Muscle of leg (tissue), 11 donors: ENCODE measurements around the gene EHMT1. TPM values are rescaled to one million over a fixed set of nuclear protein-coding genes. Genes with fewer than 3 reads are reported as not detected.

ENCODE experiments used
- DNase-seq: peaks from one replicate; pipeline ENCODE4 v3.0.0; 2013
- H3K27ac ChIP-seq: one replicate; pipeline ENCODE4 v1.5.1; 2013; ENCODE audit warnings: mild to moderate bottlenecking, low read length, control low read depth
- H3K27me3 ChIP-seq: one replicate; pipeline ENCODE4 v1.6.1; 2013; ENCODE audit warnings: low read length; ENCODE audit not compliant: control insufficient read depth, insufficient read depth
- H3K36me3 ChIP-seq: one replicate; pipeline ENCODE4 v1.6.1; 2013; ENCODE audit warnings: low read length; ENCODE audit not compliant: control insufficient read depth, insufficient read depth
- H3K4me1 ChIP-seq: one replicate; pipeline ENCODE4 v1.6.1; 2013; ENCODE audit warnings: low read length; ENCODE audit not compliant: control insufficient read depth, insufficient read depth
- H3K4me3 ChIP-seq: one replicate; pipeline ENCODE4 v1.5.1; 2013; ENCODE audit warnings: low read length, control low read depth
- H3K9me3 ChIP-seq: replicated peaks from 2 replicates; pipeline ENCODE4 v1.6.1; 2013; ENCODE audit warnings: low read depth, low read length; ENCODE audit not compliant: control insufficient read depth
- WGBS: methylation state at CpG from one replicate; pipeline ENCODE4 v1.1.5; 2013; ENCODE audit warnings: missing lambda C conversion rate; ENCODE audit not compliant: insufficient coverage; 5-methylcytosine and 5-hydroxymethylcytosine counted together
- polyA plus RNA-seq, 8 donors: library from polyadenylated mRNA; unstranded; fragments of 120-200 nt; gene quantifications; one replicate each; pipeline versions ENCODE4 v1.2.1 to v1.2.3, GENCODE V29; 2013; ENCODE audit warnings: inconsistent platforms in 1 of 8, low replicate concordance in 1 of 8; ENCODE audit not compliant: insufficient read length in 8 of 8, insufficient read depth in 1 of 8
- total RNA-seq: library from RNA; stranded (reverse); fragments of 120-200 nt; gene quantifications from one replicate; pipeline ENCODE4 v1.2.4, GENCODE V29; 2013

EHMT1 gene
- total and polyA plus RNA-seq, 9 donors, result 29.9 to 59.7 (median 47.7) TPM

DNA sequence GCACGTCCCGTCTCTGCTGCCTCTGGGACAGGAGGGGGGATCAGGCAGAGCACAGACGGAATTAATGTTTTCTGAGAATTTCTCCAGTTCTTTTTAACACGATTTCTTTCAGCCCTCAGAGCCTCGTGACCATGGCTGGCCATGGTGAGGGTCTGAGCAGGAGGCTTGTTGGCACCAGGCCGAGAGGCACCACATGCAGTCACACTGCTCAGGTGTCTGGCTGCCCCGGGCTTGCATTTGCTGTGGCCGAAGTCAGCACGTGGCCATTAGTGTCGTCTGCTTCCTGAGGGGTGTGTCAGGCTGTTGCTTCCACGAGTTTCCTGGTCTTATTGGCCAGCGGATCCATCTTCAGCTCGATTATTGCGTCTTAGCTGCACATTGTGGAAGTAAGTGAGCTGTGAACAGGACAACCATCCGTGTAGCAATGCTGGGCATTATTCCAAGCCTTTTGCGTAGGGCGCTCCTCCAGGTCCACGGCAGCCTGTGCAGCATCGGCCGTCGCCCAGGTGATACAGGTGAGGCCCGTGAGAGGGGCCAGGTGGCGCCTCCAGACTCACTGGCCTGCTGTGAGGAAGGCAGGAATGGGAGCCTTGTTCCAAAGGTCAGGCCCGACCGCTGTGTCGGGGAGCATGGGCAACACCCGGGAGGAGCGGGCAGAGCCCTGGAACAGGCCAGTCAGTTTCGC is 144.6 kb downstream of the EHMT1 start:
- DNase-seq, result no peak
- Histone ChIP-seq H3K27me3 (no peaks in the 10 kb centered on the region), H3K4me3 (no peak overlapping the region), H3K9me3 (no peaks in the 10 kb centered on the region), H3K36me3 (peaks cover 62% of the 10 kb centered on the region), H3K4me1 (peaks cover 6% of the 10 kb centered on the region), H3K27ac (no peak overlapping the region)
- 87% methylated on average over 25 of the region's 29 CpGs for WGBS

DNA sequence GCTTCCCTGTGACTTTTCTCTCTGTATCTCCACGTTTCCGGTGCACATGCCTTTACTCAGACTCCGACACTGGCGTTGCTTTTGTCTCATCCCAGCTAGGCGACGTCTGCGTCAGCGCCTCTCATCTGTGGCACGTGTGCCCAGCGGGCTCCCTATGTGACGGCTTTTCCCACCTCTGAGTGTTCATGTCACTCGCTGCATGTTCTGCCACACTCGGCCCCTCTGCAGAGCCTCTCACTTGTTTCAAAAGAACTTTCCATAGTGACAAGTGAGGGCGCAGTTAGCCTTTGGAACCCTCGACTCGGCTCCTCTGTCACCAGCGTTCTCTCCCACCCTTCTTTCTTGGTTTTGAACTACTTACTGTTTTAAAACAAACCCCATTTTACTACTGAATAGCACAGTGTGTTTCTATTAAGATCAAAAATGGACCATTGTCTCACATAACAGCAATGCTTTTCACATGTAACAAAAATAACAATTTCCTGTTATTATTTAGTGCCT is 145.4 kb downstream of the EHMT1 start:
- no peak for DNase-seq
- Histone ChIP-seq H3K4me1 (peaks cover 6% of the 10 kb centered on the region), H3K27ac (no peak overlapping the region), H3K36me3 (peaks cover 60% of the 10 kb centered on the region), H3K4me3 (no peak overlapping the region), H3K9me3 (no peaks in the 10 kb centered on the region), H3K27me3 (no peaks in the 10 kb centered on the region)
- 94% methylated on average over 14 of the region's 17 CpGs for WGBS

DNA sequence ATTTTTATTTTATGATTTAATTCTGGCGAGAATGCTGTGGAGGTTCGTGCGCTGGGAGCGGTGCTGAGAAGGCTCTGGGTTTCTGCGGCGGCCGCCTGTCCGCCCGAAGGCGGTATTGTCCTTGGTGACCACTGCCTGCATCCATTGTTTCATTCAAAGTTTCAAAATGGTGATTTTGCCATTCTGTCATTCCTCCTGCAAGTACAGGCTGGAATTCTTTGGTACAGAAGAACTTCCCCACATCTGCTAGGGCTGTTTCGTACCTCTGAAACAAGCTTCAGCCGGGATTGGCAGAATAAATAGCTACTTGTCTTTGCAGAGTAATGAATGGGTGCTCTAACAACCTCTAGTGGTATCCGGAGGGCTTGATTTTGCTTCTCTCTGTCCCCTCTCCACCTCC is 146.2 kb downstream of the EHMT1 start:
- H3K27me3 ChIP-seq, result no peaks in the 10 kb centered on the region
- no peaks in the 10 kb centered on the region for H3K9me3 ChIP-seq
- no peak for DNase-seq
- 97% methylated on average over 10 of the region's 13 CpGs for WGBS
- no peak overlapping the region for H3K27ac ChIP-seq
- H3K36me3 ChIP-seq, result peaks cover 56% of the 10 kb centered on the region
- no peak overlapping the region for H3K4me3 ChIP-seq
- H3K4me1 ChIP-seq, result peaks cover 6% of the 10 kb centered on the region

DNA sequence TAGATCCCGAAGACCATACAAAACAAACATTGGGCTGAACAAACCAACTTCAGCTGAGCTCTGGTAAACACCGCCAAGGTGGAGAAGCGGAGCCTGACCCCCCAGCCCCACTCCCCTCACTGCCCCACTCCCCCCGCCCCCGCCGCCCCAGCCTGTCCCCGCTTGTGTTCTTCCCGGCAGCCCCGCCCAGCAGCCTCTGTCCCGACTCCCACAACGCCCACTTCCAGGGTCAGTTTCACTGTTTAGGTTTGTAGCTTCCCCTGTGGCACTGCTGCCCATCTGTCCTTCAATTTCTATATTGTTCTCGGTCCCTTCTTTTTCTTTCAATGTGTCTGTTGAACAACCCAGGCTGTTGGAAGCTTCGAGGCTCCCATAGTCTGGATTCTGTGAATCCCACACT is 146.7 kb downstream of the EHMT1 start:
- H3K4me3 ChIP-seq, result no peak overlapping the region
- peaks cover 5% of the 10 kb centered on the region for H3K9me3 ChIP-seq
- no peak overlapping the region for H3K27ac ChIP-seq
- DNase-seq, result no peak
- H3K4me1 ChIP-seq, result peaks cover 6% of the 10 kb centered on the region
- H3K36me3 ChIP-seq, result peaks cover 54% of the 10 kb centered on the region
- no peaks in the 10 kb centered on the region for H3K27me3 ChIP-seq
- 82% methylated on average over 7 of the region's 13 CpGs for WGBS

DNA sequence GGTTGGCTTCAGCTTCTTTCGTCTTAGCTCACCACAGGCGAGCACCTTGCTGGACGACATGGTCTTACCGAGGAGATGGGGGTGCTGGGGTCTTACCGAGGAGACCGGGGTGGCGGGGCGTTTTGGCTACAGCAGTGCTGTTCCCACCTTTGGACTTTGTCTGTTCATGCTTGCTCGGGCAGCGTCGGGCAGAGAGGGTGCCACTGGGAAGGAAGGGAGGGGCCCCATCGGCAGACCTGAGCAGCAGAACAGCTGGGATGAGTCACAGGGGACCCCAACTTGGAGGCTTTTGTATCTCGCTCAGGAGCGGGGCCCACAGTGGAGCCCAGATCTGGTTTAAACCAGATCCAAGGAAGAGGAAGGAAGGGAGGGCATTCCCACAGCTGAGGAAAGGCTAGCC is 152.8 kb downstream of the EHMT1 start:
- H3K36me3 ChIP-seq, result peaks cover 57% of the 10 kb centered on the region
- peaks cover 6% of the 10 kb centered on the region for H3K9me3 ChIP-seq
- no peaks in the 10 kb centered on the region for H3K27me3 ChIP-seq
- no peak overlapping the region for H3K4me3 ChIP-seq
- 87% methylated on average over 10 of the region's 14 CpGs for WGBS
- H3K4me1 ChIP-seq, result peaks cover 6% of the 10 kb centered on the region
- no peak for DNase-seq
- no peak overlapping the region for H3K27ac ChIP-seq

DNA sequence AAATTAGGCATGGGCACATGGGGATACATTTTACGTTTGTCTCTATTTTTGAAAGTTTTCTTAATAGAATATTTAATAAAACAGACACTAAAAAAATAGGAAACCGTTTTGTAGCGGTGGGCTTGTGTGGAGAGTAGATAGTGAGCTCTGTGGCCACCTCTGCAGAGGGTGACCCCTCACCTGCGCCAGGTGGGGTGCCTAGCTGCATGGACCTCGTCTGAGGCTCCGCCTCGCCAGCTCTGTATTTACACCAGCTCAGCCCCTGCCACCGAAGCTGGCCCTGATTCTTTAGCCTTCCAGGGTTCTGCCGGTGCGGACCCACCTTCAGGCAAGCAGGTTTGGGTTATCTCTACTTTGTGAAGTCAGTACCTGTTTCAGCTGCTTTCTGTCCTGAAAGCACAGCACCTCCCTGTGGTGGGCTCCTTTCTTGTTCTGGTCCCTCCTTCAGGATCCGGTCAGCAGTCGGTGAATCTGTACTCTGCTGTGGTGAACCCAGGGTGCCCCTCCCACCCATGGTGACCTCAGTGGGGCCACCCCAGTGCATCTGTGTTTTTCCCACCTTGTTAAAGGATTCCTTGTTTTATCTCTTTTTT is 153.6 kb downstream of the EHMT1 start:
- Histone ChIP-seq H3K36me3 (peaks cover 57% of the 10 kb centered on the region), H3K4me3 (no peak overlapping the region), H3K4me1 (peaks cover 6% of the 10 kb centered on the region), H3K27me3 (no peaks in the 10 kb centered on the region), H3K9me3 (peaks cover 6% of the 10 kb centered on the region), H3K27ac (no peak overlapping the region)
- DNase-seq, result no peak
- WGBS, result 84% methylated on average over 10 of the region's 12 CpGs

DNA sequence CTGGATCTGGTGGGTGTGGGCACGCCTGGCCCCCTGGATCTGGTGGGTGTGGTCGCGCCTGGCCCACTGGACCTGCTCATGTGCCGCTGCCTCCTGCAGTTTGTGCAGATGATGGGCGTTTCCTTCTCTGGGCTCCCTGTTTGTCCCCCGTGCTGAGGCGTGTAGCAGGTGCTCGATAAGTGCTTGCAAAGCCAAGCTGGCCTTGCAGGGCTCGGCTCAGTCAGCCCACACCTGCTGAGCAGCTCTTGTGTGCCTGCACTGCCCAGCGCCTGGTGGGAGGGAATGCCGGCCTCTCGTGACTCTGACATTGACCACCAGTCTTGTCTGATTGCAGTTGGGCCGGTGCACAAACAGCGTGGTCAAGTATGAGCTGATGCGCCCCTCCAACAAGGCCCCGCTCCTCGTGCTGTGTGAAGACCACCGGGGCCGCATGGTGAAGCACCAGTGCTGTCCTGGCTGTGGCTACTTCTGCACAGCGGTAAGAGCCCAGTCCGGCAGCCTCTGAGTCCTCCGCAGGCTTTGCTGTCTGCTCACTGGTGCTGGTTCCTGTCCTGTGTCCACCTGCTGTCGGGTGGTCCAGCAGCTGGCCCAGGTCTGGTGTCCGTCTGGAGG is 156.1 kb downstream of the EHMT1 start:
- 93% methylated on average over 24 of the region's 24 CpGs for WGBS
- Histone ChIP-seq H3K9me3 (peaks cover 6% of the 10 kb centered on the region), H3K4me1 (peaks cover 6% of the 10 kb centered on the region), H3K4me3 (no peak overlapping the region), H3K27ac (no peak overlapping the region), H3K36me3 (peaks cover 76% of the 10 kb centered on the region), H3K27me3 (no peaks in the 10 kb centered on the region)
- DNase-seq, result no peak

DNA sequence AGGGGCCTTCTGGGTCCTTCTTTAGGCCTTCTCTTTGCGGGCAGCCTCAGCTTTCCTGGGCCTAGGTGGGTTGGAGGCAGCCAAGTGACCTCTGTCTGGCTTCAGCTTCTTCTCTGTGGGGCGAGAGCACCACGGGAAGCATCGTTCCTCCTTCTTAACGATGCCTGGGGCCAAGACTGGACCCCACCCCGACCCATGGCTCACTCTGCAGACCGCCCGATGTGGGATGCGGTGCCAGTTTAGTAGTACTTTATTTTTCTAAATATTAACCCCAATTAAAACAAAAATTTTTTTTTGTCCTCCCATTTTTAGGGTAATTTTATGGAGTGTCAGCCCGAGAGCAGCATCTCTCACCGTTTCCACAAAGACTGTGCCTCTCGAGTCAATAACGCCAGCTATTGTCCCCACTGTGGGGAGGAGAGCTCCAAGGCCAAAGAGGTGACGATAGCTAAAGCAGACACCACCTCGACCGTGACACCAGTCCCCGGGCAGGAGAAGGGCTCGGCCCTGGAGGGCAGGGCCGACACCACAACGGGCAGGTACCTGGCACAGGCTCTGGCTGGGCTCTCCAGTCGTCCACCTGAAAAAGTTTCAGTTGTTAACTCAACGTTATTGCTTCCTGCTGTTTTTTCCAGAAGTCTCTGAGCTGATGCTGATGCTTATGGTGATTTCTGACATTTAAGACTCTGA is 157.6 kb downstream of the EHMT1 start:
- H3K9me3 ChIP-seq, result no peaks in the 10 kb centered on the region
- peaks cover 6% of the 10 kb centered on the region for H3K4me1 ChIP-seq
- no peaks in the 10 kb centered on the region for H3K27me3 ChIP-seq
- H3K4me3 ChIP-seq, result no peak overlapping the region
- no peak for DNase-seq
- no peak overlapping the region for H3K27ac ChIP-seq
- peaks cover 66% of the 10 kb centered on the region for H3K36me3 ChIP-seq
- 90% methylated on average over 16 of the region's 22 CpGs for WGBS

DNA sequence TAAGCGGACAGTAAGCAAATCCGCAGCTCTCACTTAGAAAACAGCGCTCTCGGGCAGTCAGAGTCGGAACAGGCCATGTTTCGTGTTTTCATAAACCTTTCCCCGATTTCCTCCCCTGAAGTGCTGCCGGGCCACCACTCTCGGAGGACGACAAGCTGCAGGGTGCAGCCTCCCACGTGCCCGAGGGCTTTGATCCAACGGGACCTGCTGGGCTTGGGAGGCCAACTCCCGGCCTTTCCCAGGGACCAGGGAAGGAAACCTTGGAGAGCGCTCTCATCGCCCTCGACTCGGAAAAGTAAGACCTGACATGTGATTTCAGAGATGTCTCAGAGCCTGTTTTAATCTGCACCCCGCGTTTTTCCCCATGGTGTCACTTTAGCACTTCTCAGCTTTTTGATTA is 159.0 kb downstream of the EHMT1 start:
- Histone ChIP-seq H3K27ac (no peak overlapping the region), H3K9me3 (no peaks in the 10 kb centered on the region), H3K27me3 (no peaks in the 10 kb centered on the region), H3K4me1 (peaks cover 3% of the 10 kb centered on the region), H3K4me3 (no peak overlapping the region), H3K36me3 (peaks cover 73% of the 10 kb centered on the region)
- 90% methylated on average over 20 of the region's 20 CpGs for WGBS
- no peak for DNase-seq

DNA sequence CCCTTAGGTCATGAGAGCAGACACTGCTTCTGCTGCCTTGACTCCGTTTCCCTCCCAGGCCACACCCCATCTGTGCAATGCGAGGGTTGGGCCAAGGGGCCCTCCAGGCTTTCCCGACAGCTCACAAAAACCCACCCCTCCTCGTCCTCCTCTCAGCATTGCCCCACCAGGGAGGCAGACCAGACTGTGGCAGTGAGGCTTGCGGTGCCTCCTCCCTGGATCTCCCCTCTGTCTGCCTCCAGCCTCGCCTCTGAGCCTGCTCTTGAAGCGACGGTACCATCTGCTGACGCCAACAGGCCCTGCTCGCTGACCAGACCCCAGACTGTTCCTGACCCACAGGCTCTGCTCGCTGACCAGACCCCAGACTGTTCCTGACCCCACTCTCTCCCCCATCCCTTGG is 159.5 kb downstream of the EHMT1 start:
- no peaks in the 10 kb centered on the region for H3K9me3 ChIP-seq
- no peak overlapping the region for H3K4me3 ChIP-seq
- no peak overlapping the region for H3K27ac ChIP-seq
- no peak for DNase-seq
- peaks cover 76% of the 10 kb centered on the region for H3K36me3 ChIP-seq
- H3K4me1 ChIP-seq, result peaks cover 7% of the 10 kb centered on the region
- H3K27me3 ChIP-seq, result no peaks in the 10 kb centered on the region
- WGBS, result 83% methylated on average over 6 of the region's 11 CpGs
